Central memory CD8-positive, alpha-beta T cell (primary cell): ENCODE data around the gene DNM1.
"Not testable (repeated sequence)": the region's sequence is repeated elsewhere in the genome, so short reads cannot be mapped to it uniquely, and the experiment has no call there.

ENCODE experiments used
- ATAC-seq: fragments of 150-1000 bp; cut with Tn5 transposase; replicated peaks from 2 replicates; pipeline ENCODE4 v1.10.0; 2022; ENCODE audit warnings: mild to moderate bottlenecking, moderate FRiP score, moderate number of reproducible peaks; ENCODE audit not compliant: poor library complexity, severe bottlenecking; ENCODE audit errors: extremely low read depth
- DNase-seq, 2 donors: peaks; one replicate each; pipeline ENCODE4 v3.0.0; 2021; ENCODE audit warnings: low spot score in 2 of 2
- H3K27ac Mint-ChIP-seq: one replicate; pipeline ENCODE4 v1.8.0; 2022; ENCODE audit warnings: low read depth, mild to moderate bottlenecking, moderate library complexity, mixed read lengths
- H3K27me3 Mint-ChIP-seq: one replicate; pipeline ENCODE4 v1.8.0; 2022; ENCODE audit warnings: mixed read lengths
- H3K36me3 Mint-ChIP-seq: one replicate; pipeline ENCODE4 v1.8.0; 2022; ENCODE audit warnings: mild to moderate bottlenecking, moderate library complexity, mixed read lengths; ENCODE audit not compliant: insufficient read depth
- H3K4me1 Mint-ChIP-seq: one replicate; pipeline ENCODE4 v1.8.0; 2022; ENCODE audit warnings: mixed read lengths
- H3K4me3 Mint-ChIP-seq: one replicate; pipeline ENCODE4 v1.8.0; 2022; ENCODE audit warnings: mild to moderate bottlenecking, moderate library complexity, mixed read lengths
- H3K9me3 Mint-ChIP-seq: one replicate; pipeline ENCODE4 v1.8.0; 2022; ENCODE audit warnings: mixed read lengths

The DNM1 gene

GRCh38 chr9:128276008-128276573, 72.9 kb downstream of the DNM1 start, which contains the start of gene SWI5:
Gene SWI5 (plus strand): TSS chr9:128276276.
- Mint-ChIP-seq H3K4me1 (peaks cover 34% of the 10 kb centered on the region), H3K27ac (peak within 1 kb of the TSS; percentile 98)
- peak; percentile 99 for ATAC-seq

DNA sequence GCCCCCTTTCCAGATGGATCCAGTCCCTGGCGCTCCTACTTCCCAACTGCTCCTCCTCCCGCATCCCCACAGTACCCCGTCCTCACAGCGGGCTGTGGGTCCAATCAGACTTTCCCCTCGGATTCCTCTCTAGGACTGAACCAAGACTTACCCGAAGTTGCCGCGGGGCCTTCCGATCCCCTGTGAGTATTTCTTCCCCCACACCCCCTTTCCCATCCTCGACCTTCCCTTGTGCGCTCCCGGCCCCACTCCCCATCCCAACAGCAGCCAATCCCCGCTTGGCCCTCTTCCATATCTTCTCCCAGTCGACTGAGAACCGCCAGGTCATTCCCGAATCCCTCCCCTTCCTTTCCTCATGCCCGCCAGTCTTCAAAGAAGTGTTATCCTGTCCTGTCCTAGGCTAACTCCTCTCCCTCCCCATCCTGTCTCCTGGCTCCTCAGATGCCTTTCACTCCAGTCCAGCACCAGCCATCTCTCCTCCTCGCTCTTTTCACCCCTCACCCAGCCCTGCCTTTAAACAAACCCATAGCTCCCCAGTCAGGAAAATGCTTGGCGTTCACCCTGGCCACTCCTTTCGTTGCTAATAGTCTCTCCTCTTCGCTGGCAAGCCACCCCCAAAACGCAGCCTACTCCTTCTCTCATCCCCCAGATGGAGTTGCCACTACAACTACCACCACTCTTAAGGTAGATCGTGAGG, 73.5 kb downstream of the DNM1 start:
- Mint-ChIP-seq H3K9me3 (no peaks in the 10 kb centered on the region), H3K4me1 (peaks cover 34% of the 10 kb centered on the region), H3K4me3 (peak overlapping the region; percentile 94), H3K27me3 (no peaks in the 10 kb centered on the region), H3K36me3 (peaks cover 20% of the 10 kb centered on the region), H3K27ac (peak overlapping the region; percentile 98)
- DNase-seq: no peak
- ATAC-seq: no peak

More at GRCh38 chr9:128276008-128276573, 72.9 kb downstream of the DNM1 start, which contains the start of gene SWI5:
- Mint-ChIP-seq H3K27me3 (no peaks in the 10 kb centered on the region), H3K4me3 (peak within 1 kb of the TSS; percentile 94), H3K9me3 (no peaks in the 10 kb centered on the region), H3K36me3 (peaks cover 20% of the 10 kb centered on the region)
- DNase-seq: peak; percentile 99

GRCh38 chr9:128279088-128280073, 76.2 kb downstream of the DNM1 start:
- not testable (repeated sequence) for H3K4me3 Mint-ChIP-seq, DNase-seq, ATAC-seq, H3K27me3 Mint-ChIP-seq, H3K27ac Mint-ChIP-seq, H3K9me3 Mint-ChIP-seq
- H3K36me3 Mint-ChIP-seq: peaks cover 20% of the 10 kb centered on the region
- peaks cover 26% of the 10 kb centered on the region for H3K4me1 Mint-ChIP-seq

- ATAC-seq: no peak
- Mint-ChIP-seq H3K4me3 (no peak overlapping the region), H3K9me3 (no peaks in the 10 kb centered on the region), H3K27ac (no peak overlapping the region), H3K4me1 (peaks cover 18% of the 10 kb centered on the region), H3K36me3 (peaks cover 18% of the 10 kb centered on the region), H3K27me3 (no peaks in the 10 kb centered on the region)
- DNase-seq: no peak
These were observed 77.0 kb downstream of the DNM1 start for GRCh38 chr9:128280084-128280622.

DNA sequence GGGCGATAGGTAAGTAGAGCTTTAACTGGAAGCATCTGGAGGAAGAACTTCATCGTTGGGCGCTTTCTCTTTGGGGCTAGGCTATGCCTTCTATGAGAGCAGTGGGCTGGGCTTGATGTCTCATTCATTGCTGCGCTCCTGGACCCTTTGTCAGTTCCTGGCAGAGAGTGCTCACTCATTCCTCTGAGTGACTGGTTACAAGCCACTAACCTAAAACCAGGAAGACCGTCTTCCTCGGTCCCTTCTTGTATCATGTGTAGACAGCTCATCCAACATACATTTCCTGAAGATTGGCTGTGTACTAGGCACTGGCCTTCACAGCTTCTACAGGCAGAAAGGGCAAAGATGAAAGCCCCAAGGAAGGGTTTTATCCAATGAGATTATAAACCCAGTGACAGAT, 79.3 kb downstream of the DNM1 start:
- Mint-ChIP-seq H3K4me1 (peaks cover 1% of the 10 kb centered on the region), H3K27ac (no peak overlapping the region), H3K4me3 (no peak overlapping the region), H3K27me3 (no peaks in the 10 kb centered on the region), H3K36me3 (peaks cover 6% of the 10 kb centered on the region), H3K9me3 (no peaks in the 10 kb centered on the region)
- no peak for DNase-seq
- no peak for ATAC-seq

- H3K27ac Mint-ChIP-seq: no peak overlapping the region
- no peaks in the 10 kb centered on the region for H3K4me1 Mint-ChIP-seq
- no peak for DNase-seq
- peaks cover 6% of the 10 kb centered on the region for H3K36me3 Mint-ChIP-seq
- no peak for ATAC-seq
- no peak overlapping the region for H3K4me3 Mint-ChIP-seq
- H3K9me3 Mint-ChIP-seq: no peaks in the 10 kb centered on the region
- H3K27me3 Mint-ChIP-seq: no peaks in the 10 kb centered on the region
These were observed 82.0 kb downstream of the DNM1 start for GRCh38 chr9:128285033-128285784.

GRCh38 chr9:128286440-128286839, 83.3 kb downstream of the DNM1 start:
- H3K27ac Mint-ChIP-seq: no peak overlapping the region
- H3K4me3 Mint-ChIP-seq: no peak overlapping the region
- H3K9me3 Mint-ChIP-seq: no peaks in the 10 kb centered on the region
- peaks cover 4% of the 10 kb centered on the region for H3K36me3 Mint-ChIP-seq
- no peak for DNase-seq
- no peaks in the 10 kb centered on the region for H3K4me1 Mint-ChIP-seq
- ATAC-seq: no peak
- H3K27me3 Mint-ChIP-seq: no peaks in the 10 kb centered on the region

DNA sequence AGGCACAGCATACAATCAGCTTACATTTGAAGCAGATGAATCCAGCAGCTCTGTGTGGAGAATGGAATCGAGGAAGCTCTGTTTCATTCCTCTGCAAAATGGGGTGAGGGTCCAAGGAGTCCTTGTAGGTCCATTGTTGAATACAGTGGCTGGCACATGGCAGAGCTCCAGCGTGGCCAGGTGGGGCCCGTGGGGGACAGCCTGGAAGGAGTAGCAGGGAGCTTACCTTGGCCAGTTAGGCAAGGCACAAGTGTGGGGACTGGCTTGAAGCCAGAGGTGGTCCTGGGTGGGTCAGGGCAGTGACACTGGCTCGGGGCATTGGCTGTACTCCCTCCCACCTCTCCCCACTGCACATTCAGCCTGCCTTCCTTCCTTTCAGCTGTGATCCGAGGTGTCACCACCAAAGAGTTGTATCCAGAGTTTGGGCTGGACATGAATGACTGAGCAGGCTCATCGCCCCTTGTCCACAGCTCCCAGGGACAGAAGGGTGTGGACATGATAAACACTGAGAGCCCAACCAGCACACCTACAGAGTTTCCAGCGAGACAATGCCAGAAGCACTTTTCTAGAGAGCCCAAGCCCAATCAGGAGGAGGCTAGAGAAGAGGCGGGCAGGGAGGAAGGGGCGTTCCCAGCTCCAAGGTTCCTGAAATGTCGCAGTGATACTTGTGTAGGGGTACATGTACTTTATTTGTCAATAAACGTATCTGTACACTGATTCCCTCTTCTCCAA, 85.3 kb downstream of the DNM1 start:
- no peaks in the 10 kb centered on the region for H3K27me3 Mint-ChIP-seq
- H3K27ac Mint-ChIP-seq: no peak overlapping the region

GRCh38 chr9:128292009-128292408, 88.8 kb downstream of the DNM1 start:
- ATAC-seq (no peak), DNase-seq (no peak)
- Mint-ChIP-seq H3K4me3 (no peak overlapping the region), H3K27ac (no peak overlapping the region), H3K27me3 (no peaks in the 10 kb centered on the region), H3K4me1 (no peaks in the 10 kb centered on the region), H3K9me3 (no peaks in the 10 kb centered on the region), H3K36me3 (no peaks in the 10 kb centered on the region)

More for the DNA sequence above, 85.3 kb downstream of the DNM1 start:
- H3K4me3 Mint-ChIP-seq: no peak overlapping the region
- no peaks in the 10 kb centered on the region for H3K4me1 Mint-ChIP-seq
- H3K9me3 Mint-ChIP-seq: no peaks in the 10 kb centered on the region
- ATAC-seq (no peak), DNase-seq (no peak)
- H3K36me3 Mint-ChIP-seq: peaks cover 4% of the 10 kb centered on the region

DNA sequence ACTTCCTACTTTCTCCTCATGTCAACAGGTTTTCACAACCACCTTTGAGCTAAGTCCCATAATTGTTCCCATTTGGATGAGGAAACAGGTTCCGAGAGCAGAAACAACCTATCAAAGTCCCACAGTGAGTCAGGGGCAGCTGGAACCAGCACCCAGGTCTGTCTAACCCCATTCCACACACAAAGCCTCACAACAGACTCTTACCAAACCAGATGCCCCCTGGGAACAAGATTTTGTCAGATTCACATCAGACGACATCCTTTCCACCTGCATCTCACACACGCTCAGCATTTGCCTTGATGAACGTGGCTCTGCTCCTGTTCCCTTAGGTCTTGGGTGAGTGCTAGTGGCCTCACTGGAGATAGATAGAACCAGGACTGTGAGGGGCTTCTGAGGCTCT, 89.9 kb downstream of the DNM1 start:
- no peak for DNase-seq
- H3K4me3 Mint-ChIP-seq: no peak overlapping the region
- no peak overlapping the region for H3K27ac Mint-ChIP-seq
- H3K9me3 Mint-ChIP-seq: no peaks in the 10 kb centered on the region
- no peaks in the 10 kb centered on the region for H3K4me1 Mint-ChIP-seq
- no peak for ATAC-seq
- no peaks in the 10 kb centered on the region for H3K27me3 Mint-ChIP-seq
- no peaks in the 10 kb centered on the region for H3K36me3 Mint-ChIP-seq

DNA sequence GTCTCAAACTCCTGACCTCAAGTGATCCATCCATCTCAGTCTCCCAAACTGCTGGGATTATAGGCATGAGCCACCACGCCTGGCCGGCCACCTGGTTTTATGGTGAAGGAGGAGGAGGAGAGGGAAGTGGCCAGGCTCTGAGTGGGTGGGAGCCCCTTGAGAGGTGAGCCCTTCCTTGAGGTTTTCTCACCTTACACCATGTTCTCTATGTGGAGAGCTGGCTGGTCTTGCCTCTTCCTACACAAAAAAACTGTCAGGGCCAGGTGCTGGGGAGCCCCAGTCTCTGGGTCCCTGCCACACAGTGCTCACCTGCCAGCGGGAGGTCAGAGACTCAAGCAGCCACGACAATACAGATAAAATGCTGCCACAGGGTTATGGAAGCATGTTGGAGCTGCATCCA, 91.0 kb downstream of the DNM1 start:
- Mint-ChIP-seq H3K9me3 (no peaks in the 10 kb centered on the region), H3K27ac (no peak overlapping the region), H3K4me3 (no peak overlapping the region), H3K36me3 (no peaks in the 10 kb centered on the region), H3K27me3 (no peaks in the 10 kb centered on the region), H3K4me1 (no peaks in the 10 kb centered on the region)
- ATAC-seq: no peak
- DNase-seq: no peak
